H1 (cell line): ENCODE results near the gene CPLANE2.

Experiments
- CTCF ChIP-seq, 3 experiments: IDR thresholded peaks; 1 replicate in 2 of 3; 2 replicates in 1 of 3; pipeline versions ENCODE4 v1.5.1 to v1.6.1; 2011; ENCODE audit warnings: low read length in 3 of 3, mild to moderate bottlenecking in 3 of 3, inconsistent platforms in 2 of 3, low read depth in 1 of 3, moderate library complexity in 1 of 3; ENCODE audit not compliant: insufficient read depth in 1 of 3; ENCODE audit errors: control extremely low read depth in 1 of 3
- EZH2 ChIP-seq: fragments of 200-600 bp; sonication (generic); IDR thresholded peaks from 2 replicates; pipeline ENCODE4 v1.7.1; 2012; ENCODE audit warnings: low read depth, mild to moderate bottlenecking, moderate library complexity, low read length, inconsistent platforms; ENCODE audit not compliant: severe bottlenecking
- MAFK ChIP-seq: IDR thresholded peaks from 2 replicates; pipeline ENCODE4 v1.6.1; 2012; ENCODE audit warnings: low read depth, mild to moderate bottlenecking, improper control_type of control experiment, low read length
- POLR2A ChIP-seq, 2 experiments: IDR thresholded peaks; 1 replicate in 1 of 2; 2 replicates in 1 of 2; pipeline ENCODE4 v1.6.1; 2011; ENCODE audit warnings: low read depth in 2 of 2, low read length in 2 of 2, mild to moderate bottlenecking in 2 of 2; ENCODE audit errors: control extremely low read depth in 1 of 2
- POLR2AphosphoS5 ChIP-seq: IDR thresholded peaks from 2 replicates; pipeline ENCODE4 v1.6.1; 2011; ENCODE audit warnings: low read depth, low read length
- RAD21 ChIP-seq, 2 experiments: IDR thresholded peaks in 1 of 2; conservative IDR thresholded peaks in 1 of 2; 2 replicates each; pipeline ENCODE4 v1.6.1; 2011; ENCODE audit warnings: low read depth in 2 of 2, low read length in 2 of 2, improper control_type of control experiment in 1 of 2, inconsistent platforms in 1 of 2, mild to moderate bottlenecking in 1 of 2, moderate library complexity in 1 of 2
- RNF2 ChIP-seq: fragments of 200-900, 300-1000 bp; sonication (generic); IDR thresholded peaks from 2 replicates; pipeline ENCODE4 v1.7.1; 2016; ENCODE audit warnings: borderline replicate concordance, low read depth, mild to moderate bottlenecking, antibody characterized with exemption, low read length; ENCODE audit not compliant: poor library complexity, severe bottlenecking; ENCODE audit errors: missing control alignments
- TCF12 ChIP-seq: IDR thresholded peaks from 2 replicates; pipeline ENCODE4 v1.6.1; 2011; ENCODE audit warnings: low read depth, mild to moderate bottlenecking, low read length
- ZNF274 ChIP-seq: IDR thresholded peaks from 2 replicates; pipeline ENCODE4 v1.7.0; 2012; ENCODE audit warnings: low read length, borderline replicate concordance; ENCODE audit errors: extremely low read depth

- TF ChIP-seq EZH2: no peak
- TF ChIP-seq MAFK: no peak
- no peak for TF ChIP-seq RAD21 (IDR thresholded peaks at IDR 0.05 in 1 of 2, conservative IDR thresholded peaks at IDR 0.05 in 1 of 2; ENCODE audit: low read depth in 2 of 2, low read length in 2 of 2)
- TF ChIP-seq CTCF (IDR thresholded peaks at IDR 0.05; ENCODE audit: control extremely low read depth in 1 of 3, insufficient read depth in 1 of 3, low read depth in 1 of 3, low read length in 3 of 3): no peak
- TF ChIP-seq POLR2A (IDR thresholded peaks at IDR 0.05; ENCODE audit: control extremely low read depth in 1 of 2, low read depth in 2 of 2, low read length in 2 of 2): no peak
- TF ChIP-seq ZNF274: no peak
- TF ChIP-seq TCF12: no peak
- no peak for TF ChIP-seq RNF2
- TF ChIP-seq POLR2AphosphoS5: no peak
These were observed 19.8 kb downstream of the CPLANE2 start for GRCh38 chr1:16217061-16217785.
